D341Med (cell line): ENCODE measurements around the gene PDCL2.
"Not testable (repeated sequence)": the region's sequence is repeated elsewhere in the genome, so short reads cannot be mapped to it uniquely, and the experiment has no call there.

Experiments used
- DNase-seq: peaks from one replicate; pipeline ENCODE4 v3.0.0; 2012; ENCODE audit warnings: low spot score

Gene PDCL2, protein sequence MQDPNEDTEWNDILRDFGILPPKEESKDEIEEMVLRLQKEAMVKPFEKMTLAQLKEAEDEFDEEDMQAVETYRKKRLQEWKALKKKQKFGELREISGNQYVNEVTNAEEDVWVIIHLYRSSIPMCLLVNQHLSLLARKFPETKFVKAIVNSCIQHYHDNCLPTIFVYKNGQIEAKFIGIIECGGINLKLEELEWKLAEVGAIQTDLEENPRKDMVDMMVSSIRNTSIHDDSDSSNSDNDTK

GRCh38 chr4:55592014-55592413, at the start of gene PDCL2:
Gene PDCL2, minus strand, starts transcription at chr4:55592245. Its CDS starts 136 bp downstream, at chr4:55592109.
- DNase-seq: no peak

GRCh38 chr4:55637272-55637820, 45.3 kb upstream of the PDCL2 start:
- no peak for DNase-seq

GRCh38 chr4:55636656-55636999, 44.6 kb upstream of the PDCL2 start:
- no peak for DNase-seq

- DNase-seq: peak; percentile 79
Observed at GRCh38 chr4:55635741-55636655, 44.0 kb upstream of the PDCL2 start, which contains the start of gene NMU. Gene NMU, minus strand, starts transcription at chr4:55636298. Its CDS starts 106 bp downstream, at chr4:55636192.

GRCh38 chr4:55635282-55635681, 43.2 kb upstream of the PDCL2 start:
- no peak for DNase-seq

- DNase-seq: no peak
Observed at GRCh38 chr4:55634417-55635128, 42.5 kb upstream of the PDCL2 start.

- no peak for DNase-seq
Observed at GRCh38 chr4:55633903-55634302, 41.9 kb upstream of the PDCL2 start.

DNA sequence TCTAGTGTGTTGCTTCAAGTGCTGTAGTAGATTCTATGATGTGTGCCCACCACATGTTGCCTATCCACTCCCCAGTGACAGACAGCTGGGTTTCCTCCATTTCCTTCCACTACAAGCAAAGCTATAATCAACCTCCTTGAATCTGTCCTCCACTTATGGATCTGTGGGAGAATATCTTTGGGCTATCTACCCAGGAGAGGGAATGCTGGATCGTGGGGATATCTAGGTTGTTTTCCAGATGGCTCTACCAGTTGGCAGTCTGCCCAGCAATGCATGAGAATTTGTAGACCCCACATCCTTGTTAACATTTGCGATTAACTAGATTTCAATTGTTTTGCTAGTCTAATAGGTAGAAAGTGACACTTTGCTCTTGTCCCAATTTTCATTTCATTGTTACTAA, 33.8 kb upstream of the PDCL2 start:
- no peak for DNase-seq

DNA sequence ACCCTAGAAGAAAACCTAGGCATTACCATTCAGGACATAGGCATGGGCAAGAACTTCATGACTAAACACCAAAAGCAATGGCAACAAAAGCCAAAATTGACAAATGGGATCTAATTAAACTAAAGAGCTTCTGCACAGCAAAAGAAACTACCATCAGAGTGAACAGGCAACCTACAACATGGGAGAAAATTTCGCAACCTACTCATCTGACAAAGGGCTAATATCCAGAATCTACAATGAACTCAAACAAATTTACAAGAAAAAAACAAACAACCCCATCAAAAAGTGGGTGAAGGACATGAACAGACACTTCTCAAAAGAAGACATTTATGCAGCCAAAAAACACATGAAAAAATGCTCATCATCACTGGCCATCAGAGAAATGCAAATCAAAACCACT, 32.0 kb upstream of the PDCL2 start:
- not testable (repeated sequence) for DNase-seq

GRCh38 chr4:55618546-55619143, 26.6 kb upstream of the PDCL2 start:
- DNase-seq: no peak

GRCh38 chr4:55617587-55618197, 25.6 kb upstream of the PDCL2 start:
- no peak for DNase-seq

DNA sequence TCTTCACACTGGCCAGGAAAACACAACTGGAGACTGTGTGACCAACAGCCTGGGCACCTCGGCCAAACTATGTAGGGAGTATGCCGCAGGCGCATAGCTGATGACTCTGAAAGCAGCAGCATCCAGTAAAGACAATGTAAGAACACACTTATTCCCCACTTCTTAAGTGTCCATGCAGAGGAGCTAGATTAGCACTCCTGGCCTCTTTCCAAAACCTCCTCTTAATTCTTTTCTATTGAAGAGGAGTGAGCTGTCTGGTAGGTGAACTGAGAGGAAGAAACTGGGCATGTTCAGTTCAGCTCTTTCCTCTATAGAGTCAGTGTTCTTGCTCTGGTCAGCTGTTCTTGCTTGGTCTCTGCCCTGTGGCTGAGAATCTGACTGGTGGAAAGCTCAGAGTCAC, 23.0 kb upstream of the PDCL2 start:
- DNase-seq: no peak

GRCh38 chr4:55613621-55614020, 21.6 kb upstream of the PDCL2 start:
- DNase-seq: no peak

DNA sequence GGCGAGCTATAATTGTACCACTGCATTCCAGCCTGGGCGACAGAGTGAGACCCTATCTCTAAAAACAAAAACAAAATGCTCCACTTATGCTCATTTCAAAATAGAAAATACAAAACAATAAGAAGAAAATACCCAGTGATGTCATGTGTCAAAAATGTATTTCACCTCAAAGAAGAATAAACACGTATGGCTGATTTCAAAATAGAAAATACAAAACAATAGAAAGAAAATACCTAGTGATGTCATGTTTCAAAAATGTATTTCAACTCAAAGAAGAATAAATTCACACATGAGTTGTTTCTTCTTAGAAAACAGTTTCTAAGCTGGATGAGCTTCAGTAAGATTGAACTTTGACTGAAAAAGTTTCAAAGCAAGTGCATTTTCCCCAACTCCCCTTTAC, 20.3 kb upstream of the PDCL2 start:
- DNase-seq: no peak

DNA sequence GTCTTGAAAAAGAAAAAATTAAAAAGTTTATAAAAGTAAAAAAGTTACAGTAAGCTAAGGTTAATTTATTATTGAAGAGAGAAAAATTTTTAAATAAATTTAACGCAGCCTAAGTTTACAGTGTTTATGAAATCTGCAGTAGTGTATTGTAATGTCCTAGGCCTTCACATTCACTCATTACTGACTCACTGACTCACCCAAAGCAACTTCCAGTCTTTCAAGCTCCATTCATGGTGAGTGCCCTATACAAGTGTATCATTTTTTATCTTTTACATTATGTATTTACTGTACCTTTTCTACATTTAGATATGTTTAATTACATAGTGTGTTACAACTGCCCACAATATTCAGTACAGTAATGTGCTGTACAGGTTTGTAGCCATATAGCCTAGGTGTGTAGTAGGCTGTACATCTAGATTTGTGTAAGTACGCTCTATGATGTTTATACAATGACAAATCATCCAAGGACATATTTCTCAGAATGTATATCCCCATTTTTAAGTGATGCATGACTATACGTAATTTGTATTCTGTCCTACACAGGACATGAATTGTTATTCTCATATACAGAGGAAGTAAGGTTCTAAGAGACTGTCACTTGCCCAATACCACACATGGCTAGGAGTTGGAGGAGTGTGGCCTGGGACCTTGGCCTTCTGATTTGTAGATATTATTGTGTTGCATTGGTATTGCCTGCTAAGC, 19.5 kb upstream of the PDCL2 start:
- no peak for DNase-seq

DNA sequence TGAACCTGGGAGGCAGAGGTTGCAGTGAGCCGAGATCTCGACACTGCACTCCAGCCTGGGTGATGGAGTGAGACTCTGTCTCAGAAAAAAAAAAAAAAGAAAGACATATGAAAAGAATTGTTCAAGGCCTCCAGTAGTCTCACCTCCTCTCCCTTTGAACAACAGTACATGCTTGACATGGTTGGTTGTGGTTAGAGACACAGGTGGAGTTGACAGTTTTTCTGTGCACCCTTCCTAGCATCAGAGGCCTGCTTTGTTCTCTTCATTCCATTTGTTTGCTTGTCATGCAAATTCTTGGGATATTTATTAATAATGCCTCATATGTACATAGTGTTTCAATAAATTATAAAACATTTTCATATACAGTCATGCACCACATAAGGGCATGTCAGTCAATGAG, 18.3 kb upstream of the PDCL2 start:
- DNase-seq: no peak

DNA sequence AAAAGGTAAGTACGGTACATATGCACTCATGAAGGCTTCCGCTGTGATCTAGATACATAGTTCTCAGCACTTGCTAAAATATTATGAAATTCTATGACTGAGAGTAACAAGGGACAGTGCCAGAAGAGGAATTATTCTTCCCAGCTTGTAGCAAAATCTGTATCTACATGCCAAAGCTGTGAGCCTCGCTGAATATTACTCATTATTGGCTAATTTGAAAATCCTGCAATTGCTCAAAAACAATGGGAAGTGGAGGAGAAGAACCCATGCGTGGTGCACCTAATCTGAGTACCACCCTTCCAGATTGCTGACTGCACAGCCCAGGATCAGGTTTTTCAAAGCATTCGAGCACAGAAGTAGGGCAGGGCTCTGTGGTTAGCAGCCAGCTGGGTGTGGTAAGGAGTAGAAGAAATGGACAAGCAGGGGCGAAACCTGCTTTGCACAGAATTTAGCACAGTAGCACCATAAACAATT, 17.4 kb upstream of the PDCL2 start:
- DNase-seq: no peak

- no peak for DNase-seq
Observed at GRCh38 chr4:55608591-55608990, 16.5 kb upstream of the PDCL2 start.

DNA sequence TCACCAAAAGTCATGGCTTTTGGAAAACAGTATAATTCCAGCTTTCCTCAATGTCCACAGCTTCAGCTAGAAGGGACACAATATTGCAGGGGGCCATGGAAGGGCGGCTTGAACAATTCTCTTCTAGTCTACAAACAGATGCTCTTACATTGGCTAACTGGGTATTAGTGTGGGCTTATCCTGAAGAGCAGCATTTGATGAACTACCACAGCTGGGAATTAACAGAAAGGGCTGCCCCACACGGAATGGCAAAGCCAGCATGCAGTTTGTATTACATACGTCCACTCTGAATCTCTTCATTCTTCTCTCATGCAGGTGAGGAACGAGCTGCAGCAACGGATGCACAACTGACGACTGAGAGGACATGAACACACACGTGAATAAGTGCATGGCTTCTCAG, 13.0 kb upstream of the PDCL2 start:
- no peak for DNase-seq

DNA sequence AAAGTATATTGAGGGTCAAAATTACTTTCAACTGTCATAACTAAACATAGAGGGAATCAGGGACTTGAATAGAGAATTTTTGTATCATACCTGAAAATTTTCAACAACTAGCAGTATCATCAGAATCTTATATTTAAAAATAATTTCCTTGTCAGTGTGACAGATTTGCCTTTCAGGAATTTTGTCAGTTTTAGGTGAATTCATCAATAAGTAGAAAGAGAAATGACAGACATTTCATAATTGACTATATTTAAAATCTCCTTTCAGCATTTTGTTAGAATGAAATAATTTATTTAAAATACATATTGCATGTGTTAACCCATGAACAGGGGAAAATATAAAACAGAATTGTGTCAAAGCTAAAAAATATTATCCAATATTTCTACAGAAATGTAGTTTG, 8.6 kb upstream of the PDCL2 start:
- DNase-seq: no peak

DNA sequence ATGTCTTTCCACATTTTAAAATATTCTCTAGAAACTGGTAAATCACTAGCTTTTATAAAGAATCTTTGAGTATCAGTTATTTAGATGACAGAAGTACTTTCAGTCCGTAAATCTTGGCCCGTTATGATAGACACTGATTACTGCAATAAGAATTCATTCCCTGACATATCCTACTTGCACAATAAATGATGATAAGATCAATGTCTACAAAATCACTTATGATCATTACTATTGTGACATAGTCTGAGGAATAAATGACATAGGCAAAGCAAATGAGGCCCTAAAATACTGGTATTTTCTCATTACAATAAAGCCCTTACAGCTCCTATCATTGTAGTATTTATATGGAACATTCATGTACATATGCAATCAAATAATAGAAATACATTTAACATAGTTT, 6.6 kb upstream of the PDCL2 start:
- DNase-seq: no peak
